GM23338 (cell line): Measurements from ENCODE around the gene KRTAP10-10. TPM values are rescaled to one million over a fixed set of nuclear protein-coding genes. Genes with fewer than 3 reads are reported as not detected.

ENCODE experiments used
- ATAC-seq: fragments of 200-7000 bp; cut with Tn5 transposase; 3 replicates; pipeline ENCODE4 v1.9.1; 2020
- DNase-seq: peaks from one replicate; pipeline ENCODE4 v3.0.0-alpha.2; 2015; ENCODE audit warnings: low spot score
- H2AFZ ChIP-seq: fragments of 200-600 bp; sonication (generic); 2 replicates; pipeline ENCODE4 v1.8.0; 2016; ENCODE audit warnings: antibody characterized with exemption, mild to moderate bottlenecking, moderate library complexity
- H3F3A ChIP-seq: fragments of 200-600 bp; sonication (generic); replicated peaks from 2 replicates; pipeline ENCODE4 v1.8.0; 2017; ENCODE audit warnings: antibody characterized with exemption, mixed run types, low read depth
- H3K27ac ChIP-seq: fragments of 200-600 bp; sonication (generic); 2 replicates; pipeline ENCODE4 v1.6.1; 2016; ENCODE audit warnings: low read depth
- H3K27me3 ChIP-seq: fragments of 200-600 bp; sonication (generic); 2 replicates; pipeline ENCODE4 v1.8.0; 2016; ENCODE audit warnings: mild to moderate bottlenecking, mixed run types, moderate library complexity; ENCODE audit not compliant: insufficient read depth
- H3K36me3 ChIP-seq: fragments of 200-600 bp; sonication (generic); 2 replicates; pipeline ENCODE4 v1.8.0; 2016; ENCODE audit warnings: mild to moderate bottlenecking; ENCODE audit not compliant: insufficient read depth
- H3K4me1 ChIP-seq: fragments of 200-600 bp; sonication (generic); 2 replicates; pipeline ENCODE4 v1.8.0; 2016; ENCODE audit warnings: mild to moderate bottlenecking, moderate library complexity; ENCODE audit not compliant: insufficient read depth
- H3K4me2 ChIP-seq: fragments of 200-600 bp; sonication (generic); 2 replicates; pipeline ENCODE4 v1.7.1; 2017; ENCODE audit warnings: mixed run types
- H3K4me3 ChIP-seq: fragments of 200-600 bp; sonication (generic); 2 replicates; pipeline ENCODE4 v1.6.1; 2016; ENCODE audit warnings: mixed run types
- H3K79me2 ChIP-seq: fragments of 200-600 bp; sonication (generic); replicated peaks from 2 replicates; pipeline ENCODE4 v1.8.0; 2017; ENCODE audit warnings: mild to moderate bottlenecking; ENCODE audit not compliant: insufficient read depth
- H3K9me2 ChIP-seq: fragments of 200-600 bp; sonication (generic); 2 replicates; pipeline ENCODE4 v1.8.0; 2017; ENCODE audit not compliant: insufficient read depth
- H4K20me1 ChIP-seq: fragments of 200-600 bp; sonication (generic); replicated peaks from 2 replicates; pipeline ENCODE4 v1.8.0; 2017; ENCODE audit warnings: mild to moderate bottlenecking; ENCODE audit not compliant: insufficient read depth
- H3K27ac Mint-ChIP-seq: 2 replicates; pipeline ENCODE4 v1.8.0; 2020; ENCODE audit warnings: inconsistent platforms, mild to moderate bottlenecking, moderate library complexity, mixed read lengths
- H3K27me3 Mint-ChIP-seq: 3 replicates; pipeline ENCODE4 v1.8.0; 2022; ENCODE audit warnings: low read depth, mild to moderate bottlenecking, moderate library complexity, mixed read lengths, inconsistent platforms; ENCODE audit not compliant: insufficient read depth, poor library complexity
- H3K36me3 Mint-ChIP-seq: 3 replicates; pipeline ENCODE4 v1.8.0; 2021; ENCODE audit warnings: low read depth, mild to moderate bottlenecking, inconsistent platforms, moderate library complexity, mixed read lengths
- H3K4me1 Mint-ChIP-seq: 3 replicates; pipeline ENCODE4 v1.8.0; 2020; ENCODE audit warnings: mild to moderate bottlenecking, inconsistent platforms, mixed read lengths
- H3K4me3 Mint-ChIP-seq: 3 replicates; pipeline ENCODE4 v1.8.0; 2021; ENCODE audit warnings: moderate library complexity, mild to moderate bottlenecking, inconsistent platforms, mixed read lengths
- H3K9me3 Mint-ChIP-seq: 3 replicates; pipeline ENCODE4 v1.8.0; 2020; ENCODE audit warnings: moderate library complexity, mild to moderate bottlenecking, inconsistent platforms, mixed read lengths
- CTCF ChIP-seq, 2 experiments: fragments of 200-600 bp in 1 of 2; sonication (generic) in 1 of 2; conservative IDR thresholded peaks; 2 replicates each; pipeline versions ENCODE4 v1.5.1 to v1.6.1; 2016 to 2017; ENCODE audit warnings: antibody characterized with exemption in 2 of 2, low read depth in 2 of 2, mild to moderate bottlenecking in 2 of 2, moderate library complexity in 1 of 2
- ETS1 ChIP-seq: IDR thresholded peaks from 2 replicates; pipeline ENCODE4 v1.6.1; 2016; ENCODE audit warnings: antibody characterized with exemption
- EZH2 ChIP-seq: fragments of 200-600 bp; sonication (generic); IDR thresholded peaks from one replicate; pipeline ENCODE4 v1.8.0; 2017; ENCODE audit warnings: antibody characterized with exemption, mild to moderate bottlenecking, low read depth; ENCODE audit not compliant: unreplicated experiment
- JUNB ChIP-seq: IDR thresholded peaks from one replicate; pipeline ENCODE4 v1.6.1; 2016; ENCODE audit warnings: antibody characterized with exemption; ENCODE audit not compliant: unreplicated experiment
- NANOG ChIP-seq: IDR thresholded peaks from 2 replicates; pipeline ENCODE4 v1.6.1; 2016; ENCODE audit warnings: antibody characterized with exemption, borderline replicate concordance
- POLR2AphosphoS5 ChIP-seq: IDR thresholded peaks from 2 replicates; pipeline ENCODE4 v1.6.1; 2016; ENCODE audit warnings: antibody characterized with exemption, low read depth
- REST ChIP-seq: IDR thresholded peaks from one replicate; pipeline ENCODE4 v1.6.1; 2018; ENCODE audit warnings: antibody characterized with exemption; ENCODE audit not compliant: unreplicated experiment
- ZNF114 ChIP-seq: fragments of 250-450 bp; sonication (Bioruptor Pico); IDR thresholded peaks from 2 replicates; pipeline ENCODE4 v1.5.0; 2020; ENCODE audit warnings: mild to moderate bottlenecking, moderate library complexity
- ZNF331 ChIP-seq: fragments of 250-450 bp; sonication (Bioruptor Pico); IDR thresholded peaks from 2 replicates; pipeline ENCODE4 v1.5.0; 2020; ENCODE audit warnings: low read depth, mild to moderate bottlenecking, moderate library complexity
- ZNF462 ChIP-seq: fragments of 250-450 bp; sonication (Bioruptor Pico); IDR thresholded peaks from 2 replicates; pipeline ENCODE4 v1.5.0; 2020; ENCODE audit warnings: mild to moderate bottlenecking, moderate library complexity
- polyA plus RNA-seq: library from polyadenylated mRNA; unstranded; fragments of >200 nt; fragmentation: Nextera tagmentation; extraction: Ambion mirVana; gene quantifications from 2 replicates; pipeline ENCODE4 v1.2.1, GENCODE V29; 2016
- total RNA-seq: library from RNA; depleted of rRNA; stranded (reverse); fragments of >200 nt; shearing (Covaris generic); gene quantifications from 2 replicates; pipeline ENCODE4 v1.2.3, GENCODE V29; 2014

Gene KRTAP10-10
- total and polyA plus RNA-seq, 2 experiments from 2014 or later, result not detected

- Histone ChIP-seq H4K20me1 (no peaks in the 10 kb centered on the region), H3K9me2 (no peaks in the 10 kb centered on the region), H3K4me3 (no peak overlapping the region), H3K27me3 (no peaks in the 10 kb centered on the region), H3F3A (no peaks in the 10 kb centered on the region), H3K4me1 (no peaks in the 10 kb centered on the region), H3K36me3 (0 out of 2 replicates have a peak, but pooled peaks cover 6% of the 10 kb centered on the region), H3K79me2 (no peaks in the 10 kb centered on the region), H3K27ac (no peak overlapping the region), H3K4me2 (no peak overlapping the region), H2AFZ (no peak overlapping the region)
- no peak for DNase-seq
- peaks cover 20% of the 10 kb centered on the region for H3K9me3 Mint-ChIP-seq
- ATAC-seq, result no peak
- no peak for TF ChIP-seq CTCF (conservative IDR thresholded peaks at IDR 0.05; ENCODE audit: low read depth in 2 of 2)
- TF ChIP-seq REST, result no peak
- no peak for TF ChIP-seq ETS1
- TF ChIP-seq ZNF331 (CRISPR knock-in tag), result no peak
- no peak for TF ChIP-seq NANOG
- TF ChIP-seq EZH2, result no peak
- TF ChIP-seq ZNF462 (CRISPR knock-in tag), result no peak
- TF ChIP-seq POLR2AphosphoS5, result no peak
- no peak for TF ChIP-seq JUNB
- no peak for TF ChIP-seq ZNF114 (CRISPR knock-in tag)
- H3K4me3 Mint-ChIP-seq, result no peak overlapping the region
- peaks cover 7% of the 10 kb centered on the region for H3K36me3 Mint-ChIP-seq
- no peaks in the 10 kb centered on the region for H3K4me1 Mint-ChIP-seq
- peaks cover 5% of the 10 kb centered on the region for H3K27me3 Mint-ChIP-seq
- H3K27ac Mint-ChIP-seq, result no peak overlapping the region
These were observed 5.1 kb upstream of the KRTAP10-10 start for GRCh38 chr21:44632067-44632466.
